Hematopoietic multipotent progenitor cell treated with erythropoietin and hydrocortisone succinate and interleukin-3 and kit ligand, for 15 days (in vitro differentiated cells): ENCODE data around the gene SIPA1.
"Not testable (repeated sequence)": the region's sequence is repeated elsewhere in the genome, so short reads cannot be mapped to it uniquely, and the experiment has no call there.

Experiments used
- DNase-seq: peaks from one replicate; pipeline ENCODE4 v3.0.0-alpha.2; 2015; ENCODE audit warnings: low spot score

The SIPA1 gene

DNA sequence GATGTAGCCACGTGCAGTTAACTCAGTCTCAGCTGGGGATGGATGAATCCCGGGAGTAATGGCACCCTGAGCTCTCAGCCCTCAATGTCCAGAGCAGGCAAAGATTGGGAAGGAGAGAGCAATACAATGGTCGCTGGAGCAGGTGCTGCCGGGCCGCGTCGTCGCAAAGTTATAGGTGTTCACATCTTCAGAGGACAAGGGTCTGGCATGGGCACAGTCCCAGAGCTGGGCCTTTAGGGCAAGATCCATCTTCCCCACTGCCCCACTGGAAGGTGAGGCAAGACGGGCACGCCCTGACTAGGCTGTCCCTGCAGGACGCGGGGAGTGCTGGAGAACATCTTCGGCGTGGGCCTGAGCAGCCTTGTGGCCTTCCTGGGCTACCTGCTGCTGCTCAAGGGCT is 14.7 kb upstream of the SIPA1 start:
- DNase-seq = no peak

GRCh38 chr11:65623852-65624616 is 13.9 kb upstream of the SIPA1 start:
- no peak for DNase-seq

DNA sequence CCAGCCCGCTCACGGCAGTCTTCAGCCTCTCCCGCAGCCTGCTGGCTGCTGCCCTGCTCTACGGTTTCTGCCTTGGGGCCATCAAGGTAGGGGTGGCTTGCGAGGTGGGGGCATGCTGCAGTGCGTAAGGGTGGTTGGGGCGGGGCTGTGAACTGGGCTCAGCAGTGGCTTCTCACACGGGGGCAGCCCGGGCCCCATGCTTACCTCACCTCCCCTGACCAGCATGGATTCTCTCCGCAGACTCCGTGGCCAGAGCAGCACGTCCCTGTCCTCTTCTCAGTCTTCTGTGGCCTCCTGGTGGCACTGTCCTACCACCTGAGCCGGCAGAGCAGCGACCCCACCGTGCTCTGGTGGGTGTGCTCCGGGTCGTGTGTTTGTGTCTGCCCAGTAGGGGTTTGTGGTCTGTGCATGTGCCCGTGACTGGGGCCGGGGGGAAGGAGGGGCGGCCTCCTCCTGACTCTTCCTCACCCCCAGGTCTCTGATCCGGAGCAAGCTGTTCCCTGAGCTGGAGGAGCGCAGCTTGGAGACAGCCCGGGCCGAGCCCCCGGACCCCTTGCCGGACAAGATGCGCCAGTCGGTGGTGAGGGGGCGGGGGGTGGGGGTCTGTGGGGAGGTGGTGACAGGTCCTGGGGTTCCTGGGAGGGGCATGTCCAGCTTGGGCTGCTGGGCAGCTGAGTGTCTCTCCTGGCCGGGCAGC is 12.8 kb upstream of the SIPA1 start:
- DNase-seq = no peak

GRCh38 chr11:65625628-65626342 is 12.1 kb upstream of the SIPA1 start:
- peak; percentile 76 for DNase-seq

- DNase-seq = no peak
These were observed 10.7 kb upstream of the SIPA1 start for GRCh38 chr11:65627202-65627601.

DNA sequence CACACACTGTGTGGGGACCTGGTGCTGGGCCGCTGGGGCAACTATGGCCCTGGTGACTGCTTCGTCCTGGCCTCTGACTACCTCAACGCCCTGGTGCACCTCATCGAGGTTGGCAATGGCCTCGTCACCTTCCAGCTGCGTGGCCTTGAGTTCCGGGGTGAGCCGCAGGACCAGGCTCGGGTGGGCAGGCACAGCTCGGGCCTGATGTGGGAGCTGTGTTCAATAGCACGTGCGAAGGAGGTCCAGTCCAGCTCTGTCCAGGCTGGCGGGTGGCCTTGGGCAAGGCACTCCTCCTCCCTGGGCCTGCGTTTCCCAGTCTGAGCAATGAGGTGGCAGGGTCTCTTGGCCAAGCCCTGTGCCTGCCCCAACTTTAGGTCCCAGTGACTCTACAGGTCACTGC is 8.3 kb upstream of the SIPA1 start:
- no peak for DNase-seq

DNA sequence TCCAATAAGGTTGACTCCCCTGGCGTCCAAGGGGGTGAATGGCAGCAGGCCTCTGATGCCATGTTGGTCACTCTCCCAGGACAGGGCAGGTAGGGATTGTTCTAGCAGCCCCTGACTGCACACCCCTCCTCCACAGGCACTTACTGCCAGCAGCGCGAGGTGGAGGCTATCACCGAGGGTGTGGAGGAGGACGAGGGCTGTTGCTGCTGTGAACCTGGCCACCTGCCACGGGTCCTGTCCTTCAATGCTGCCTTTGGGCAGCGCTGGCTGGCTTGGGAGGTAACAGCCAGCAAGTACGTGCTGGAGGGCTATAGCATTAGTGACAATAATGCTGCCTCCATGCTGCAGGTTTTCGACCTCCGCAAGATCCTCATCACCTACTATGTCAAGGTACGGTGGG is 7.7 kb upstream of the SIPA1 start:
- DNase-seq = no peak

DNA sequence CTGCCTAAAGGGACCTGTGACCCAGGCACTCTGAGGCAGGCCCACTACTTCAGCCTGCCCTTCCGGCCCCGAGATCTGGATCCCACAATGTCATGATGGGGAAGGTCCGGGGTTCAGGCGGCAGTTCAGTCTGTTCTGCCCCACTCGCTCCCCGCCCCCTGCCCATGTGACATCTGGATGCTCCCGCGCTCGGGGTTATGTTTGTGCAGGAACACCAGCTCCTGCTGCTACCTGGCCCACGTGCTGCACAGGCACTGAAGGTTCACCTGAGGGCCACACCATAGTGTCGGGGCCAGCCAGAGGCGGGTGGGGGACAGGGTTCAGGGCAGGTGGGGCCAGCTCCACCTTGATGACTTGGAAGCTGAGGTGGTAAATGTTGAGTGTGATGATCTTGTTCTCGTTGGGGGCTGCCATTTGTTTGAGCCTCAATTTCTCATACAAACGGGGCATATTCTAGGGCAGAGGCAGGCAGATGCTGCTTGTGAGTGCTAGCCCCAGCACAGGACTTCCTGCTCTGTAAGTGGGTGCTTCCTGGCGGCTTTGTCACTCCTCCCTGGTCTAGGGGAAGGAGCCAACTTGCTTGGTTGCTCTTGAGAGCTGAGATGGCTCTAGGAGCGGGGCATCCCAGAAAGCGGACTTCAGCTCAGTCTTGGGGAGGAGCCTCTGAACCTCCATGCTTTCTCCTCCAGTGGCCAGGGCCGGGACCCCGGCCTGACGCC is 4.4 kb upstream of the SIPA1 start:
- no peak for DNase-seq

DNA sequence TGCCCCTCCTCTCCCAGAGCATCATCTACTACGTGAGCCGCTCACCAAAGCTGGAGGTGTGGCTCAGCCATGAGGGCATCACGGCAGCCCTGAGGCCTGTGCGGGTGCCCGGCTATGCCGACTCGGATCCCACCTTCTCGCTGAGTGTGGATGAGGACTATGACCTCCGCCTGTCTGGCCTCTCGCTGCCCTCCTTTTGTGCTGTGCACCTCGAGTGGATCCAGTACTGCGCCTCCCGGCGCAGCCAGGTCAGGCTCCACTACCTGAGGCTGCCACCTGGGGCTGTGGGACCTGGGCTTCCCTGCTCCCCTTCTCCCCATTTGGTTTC is 3.8 kb upstream of the SIPA1 start:
- DNase-seq = no peak

DNA sequence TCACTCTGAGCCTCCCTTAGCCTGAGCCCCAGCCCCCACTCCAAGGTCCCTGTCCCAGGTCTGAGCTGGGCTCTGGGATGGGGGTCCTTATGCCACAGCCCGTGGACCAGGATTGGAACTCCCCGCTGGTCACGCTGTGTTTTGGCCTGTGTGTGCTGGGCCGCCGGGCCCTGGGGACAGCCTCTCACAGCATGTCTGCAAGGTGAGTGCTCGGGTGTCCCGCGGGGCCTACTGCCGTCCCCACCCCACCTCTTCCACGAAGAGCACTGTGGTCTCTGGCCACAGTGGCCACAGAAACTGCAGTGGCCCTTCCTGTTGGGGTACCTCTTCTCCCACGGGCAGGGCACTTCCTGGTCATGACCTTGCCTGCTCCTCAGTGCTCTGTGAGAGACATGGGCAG is 3.5 kb upstream of the SIPA1 start:
- DNase-seq = no peak

DNA sequence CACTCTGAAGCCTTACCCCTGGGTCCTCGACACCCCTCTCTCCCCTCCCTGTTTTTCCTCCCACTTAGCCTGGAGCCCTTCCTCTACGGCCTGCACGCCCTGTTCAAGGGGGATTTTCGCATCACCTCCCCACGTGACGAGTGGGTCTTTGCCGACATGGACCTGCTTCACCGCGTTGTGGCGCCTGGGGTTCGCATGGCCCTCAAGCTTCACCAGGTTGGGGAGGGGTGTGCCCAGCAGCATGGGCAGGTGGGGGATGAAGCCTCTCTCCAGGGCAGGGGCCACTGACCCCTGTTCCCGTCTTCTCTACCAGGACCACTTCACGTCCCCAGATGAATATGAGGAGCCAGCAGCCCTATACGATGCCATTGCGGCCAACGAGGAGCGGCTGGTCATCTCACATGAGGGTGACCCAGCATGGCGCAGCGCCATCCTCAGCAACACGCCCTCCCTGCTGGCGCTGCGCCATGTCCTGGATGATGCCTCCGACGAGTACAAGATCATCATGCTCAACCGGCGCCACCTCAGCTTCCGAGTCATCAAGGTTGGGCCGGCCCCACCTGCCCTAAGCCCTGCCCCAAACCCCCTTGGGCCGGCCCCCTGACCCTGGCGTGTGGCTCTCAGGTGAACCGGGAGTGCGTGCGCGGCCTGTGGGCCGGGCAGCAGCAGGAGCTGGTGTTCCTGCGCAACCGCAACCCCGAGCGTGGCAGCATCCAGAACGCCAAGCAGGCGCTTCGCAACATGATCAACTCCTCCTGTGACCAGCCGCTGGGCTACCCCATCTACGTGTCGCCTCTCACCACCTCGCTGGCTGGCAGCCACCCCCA is 2.8 kb upstream of the SIPA1 start:
- DNase-seq = peak; percentile 68

GRCh38 chr11:65636108-65637031 is 1.5 kb upstream of the SIPA1 start:
- DNase-seq = peak; percentile 86

DNA sequence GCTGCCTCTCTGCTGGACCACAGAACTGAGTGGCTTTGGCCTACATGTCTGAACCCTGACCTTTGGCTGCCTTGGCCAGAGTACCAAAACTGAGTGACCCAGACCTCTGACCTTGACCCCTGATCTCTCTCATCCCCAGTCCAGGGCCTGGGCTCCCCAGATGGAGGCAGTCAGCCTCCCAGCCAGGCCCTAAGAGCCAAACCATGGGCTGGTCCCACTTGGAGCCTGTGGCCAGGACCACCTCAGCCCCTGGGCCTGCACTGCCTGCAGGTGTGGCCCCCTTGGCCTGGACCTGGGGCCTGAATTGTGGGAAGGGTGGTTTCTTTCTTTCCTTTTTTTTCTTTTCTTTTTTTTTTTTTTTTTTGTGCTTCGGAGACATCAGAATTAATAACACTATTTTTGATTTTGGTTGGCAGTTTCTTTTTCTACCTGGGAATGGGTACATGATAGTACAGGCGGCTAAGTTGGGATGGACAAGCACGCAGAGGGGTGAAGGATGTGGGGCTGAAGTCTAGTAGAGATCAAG is 806 bp upstream of the SIPA1 start:
- no peak for DNase-seq

DNA sequence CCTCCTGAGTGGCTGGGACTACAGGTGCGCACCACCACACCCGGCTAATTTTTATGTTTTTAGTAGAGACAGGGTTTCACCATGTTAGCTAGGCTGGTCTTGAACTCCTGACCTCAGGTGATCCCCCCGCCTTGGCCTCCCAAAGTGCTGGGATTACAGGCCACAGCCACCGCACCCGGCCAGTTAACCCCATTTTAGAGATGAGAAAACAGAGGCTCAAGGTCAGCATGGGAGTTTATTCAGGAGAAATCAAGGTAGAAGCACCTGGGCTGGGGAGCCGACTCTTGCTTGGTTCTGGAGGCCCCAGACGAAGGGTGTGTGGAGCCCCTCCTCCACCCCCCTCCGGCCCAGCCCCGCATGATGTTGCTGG is 1.3 kb downstream of the SIPA1 start:
- not testable (repeated sequence) for DNase-seq

DNA sequence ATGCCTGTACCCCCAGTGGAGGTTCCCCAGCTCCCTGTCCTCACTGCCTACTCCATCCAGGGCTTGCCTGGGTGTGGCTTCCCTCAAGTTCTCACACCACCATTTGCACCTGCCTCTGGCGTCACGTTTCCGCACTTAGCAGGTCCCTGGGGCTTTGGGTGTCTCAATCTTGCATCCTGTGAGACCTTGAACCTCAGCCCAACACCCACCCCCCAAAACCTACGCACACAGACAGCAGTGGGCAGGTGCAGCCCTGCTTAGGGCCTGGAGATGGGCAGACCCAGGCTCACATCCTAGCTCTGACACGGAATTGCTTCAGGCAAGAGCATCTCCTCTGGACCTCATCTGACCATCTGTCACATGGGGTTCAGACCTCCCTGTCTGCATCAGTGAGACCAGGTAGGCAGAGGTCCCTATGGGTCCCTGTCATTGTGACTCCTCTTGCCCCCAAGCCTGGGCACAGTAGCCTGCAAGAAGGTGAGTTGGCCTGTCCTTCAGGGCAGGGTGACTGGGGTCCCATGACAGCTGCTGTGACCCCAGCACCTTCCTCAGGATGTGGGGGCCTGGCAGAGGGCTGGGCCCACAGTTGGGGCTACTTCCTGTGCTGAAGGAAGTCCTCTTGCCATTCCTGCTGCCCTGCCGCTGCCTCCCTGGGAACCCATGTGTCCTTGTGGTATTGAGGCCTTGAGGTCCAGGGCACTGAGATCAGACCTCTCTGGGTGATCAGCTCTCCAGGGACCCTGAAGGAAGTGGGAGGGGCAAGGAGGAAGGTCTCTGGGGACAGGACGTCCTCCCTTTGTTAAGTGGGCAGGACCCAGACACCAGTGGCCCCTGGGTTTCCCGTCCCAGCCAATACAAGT is 2.0 kb downstream of the SIPA1 start:
- DNase-seq = no peak

- no peak for DNase-seq
These were observed 2.8 kb downstream of the SIPA1 start for GRCh38 chr11:65640483-65641296.

DNA sequence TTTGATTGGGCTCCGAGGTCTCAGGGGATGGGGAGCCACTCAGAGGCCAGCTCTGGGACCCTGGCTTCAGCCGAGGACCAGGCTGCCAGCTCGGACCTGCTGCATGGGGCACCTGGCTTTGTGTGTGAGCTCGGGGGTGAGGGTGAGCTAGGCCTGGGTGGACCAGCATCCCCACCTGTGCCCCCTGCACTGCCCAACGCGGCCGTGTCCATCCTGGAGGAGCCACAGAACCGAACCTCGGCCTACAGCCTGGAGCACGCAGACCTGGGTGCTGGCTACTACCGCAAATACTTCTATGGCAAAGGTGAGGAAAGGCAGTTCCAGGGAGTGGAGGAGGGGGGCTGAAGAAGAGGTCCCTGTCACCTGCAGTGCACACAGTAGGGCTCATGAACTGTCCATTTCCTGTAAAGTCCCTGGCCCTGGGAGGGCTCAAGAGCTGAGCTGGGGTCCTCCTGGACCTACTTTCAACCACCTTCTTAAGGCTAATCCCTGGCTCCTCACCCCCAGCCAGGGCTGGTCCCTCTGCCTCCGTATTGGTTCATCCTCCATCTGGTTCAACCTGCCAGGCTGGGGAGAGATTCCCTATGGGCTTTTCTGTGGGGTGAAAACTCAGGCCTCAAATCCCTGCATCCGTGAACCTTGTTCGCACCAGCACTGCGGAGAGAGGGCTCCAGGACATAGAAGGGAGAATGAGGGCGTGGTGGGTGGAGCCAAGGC is 3.6 kb downstream of the SIPA1 start:
- no peak for DNase-seq
